Measurements from ENCODE around the gene ZFYVE9. TPM values are rescaled to one million over a fixed set of nuclear protein-coding genes. Genes with fewer than 3 reads are reported as not detected.

Gene ZFYVE9
- polyA plus RNA-seq, 1 donor from 2014 or later: 18.1 TPM

DNA sequence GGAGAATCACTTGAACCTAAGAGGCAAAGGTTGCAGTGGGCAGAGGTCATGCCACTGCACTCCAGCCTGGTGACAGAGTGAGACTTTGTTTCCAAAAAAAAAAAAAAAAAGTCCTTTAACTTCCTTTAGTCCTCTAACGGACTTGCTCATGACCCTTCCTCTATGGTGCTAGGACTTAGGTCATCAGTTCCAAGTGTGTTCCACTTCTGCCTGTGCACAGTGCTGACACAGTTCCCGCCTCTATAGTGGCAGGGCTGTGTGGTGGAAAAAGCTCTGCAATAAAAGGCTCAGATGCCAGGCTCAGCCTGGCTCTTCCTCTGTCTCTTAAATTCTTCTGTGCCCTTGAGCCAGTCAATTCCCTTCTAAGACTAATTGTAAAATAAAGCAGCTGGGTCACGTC is 202.1 kb downstream of the ZFYVE9 start:
- Histone ChIP-seq H3K4me2 (ENCODE audit: low read length) (no peak overlapping the region), H3F3A (ENCODE audit: insufficient read depth, low read length, poor library complexity, severe bottlenecking) (no peaks in the 10 kb centered on the region), H3K27me3 (ENCODE audit: insufficient read depth, low read depth, low read length) (no peaks in the 10 kb centered on the region), H2AFZ (ENCODE audit: low read depth, low read length) (no peak overlapping the region), H3K9me2 (ENCODE audit: insufficient read depth, low read length) (no peaks in the 10 kb centered on the region), H3K4me3 (ENCODE audit: low read length) (no peak overlapping the region), H3K79me2 (replicated peaks; ENCODE audit: insufficient read depth, low read length) (no peaks in the 10 kb centered on the region), H3K27ac (ENCODE audit: low read length) (no peak overlapping the region), H4K20me1 (ENCODE audit: insufficient read depth) (no peaks in the 10 kb centered on the region), H3K9me3 (ENCODE audit: low read length) (no peaks in the 10 kb centered on the region), H3K9ac (ENCODE audit: low read length) (no peak overlapping the region), H3K36me3 (ENCODE audit: insufficient read depth, low read length) (no peaks in the 10 kb centered on the region)
- TF ChIP-seq TAF1 (IDR thresholded peaks at IDR 0.05; ENCODE audit: low read depth) (no peak), REST (IDR thresholded peaks at IDR 0.05; ENCODE audit: borderline replicate concordance) (no peak), EZH2 (IDR thresholded peaks at IDR 0.05; ENCODE audit: borderline replicate concordance, insufficient read depth, low read length, poor library complexity, severe bottlenecking) (no peak), EP300 (conservative IDR thresholded peaks at IDR 0.05; ENCODE audit: poor library complexity, severe bottlenecking) (no peak), MXI1 (conservative IDR thresholded peaks at IDR 0.05; ENCODE audit: poor library complexity, severe bottlenecking) (no peak), POLR2AphosphoS5 (IDR thresholded peaks at IDR 0.05) (no peak), SMC3 (conservative IDR thresholded peaks at IDR 0.05; ENCODE audit: poor library complexity) (no peak), RAD21 (conservative IDR thresholded peaks at IDR 0.05) (no peak)
- TF ChIP-seq, protein P1, sequence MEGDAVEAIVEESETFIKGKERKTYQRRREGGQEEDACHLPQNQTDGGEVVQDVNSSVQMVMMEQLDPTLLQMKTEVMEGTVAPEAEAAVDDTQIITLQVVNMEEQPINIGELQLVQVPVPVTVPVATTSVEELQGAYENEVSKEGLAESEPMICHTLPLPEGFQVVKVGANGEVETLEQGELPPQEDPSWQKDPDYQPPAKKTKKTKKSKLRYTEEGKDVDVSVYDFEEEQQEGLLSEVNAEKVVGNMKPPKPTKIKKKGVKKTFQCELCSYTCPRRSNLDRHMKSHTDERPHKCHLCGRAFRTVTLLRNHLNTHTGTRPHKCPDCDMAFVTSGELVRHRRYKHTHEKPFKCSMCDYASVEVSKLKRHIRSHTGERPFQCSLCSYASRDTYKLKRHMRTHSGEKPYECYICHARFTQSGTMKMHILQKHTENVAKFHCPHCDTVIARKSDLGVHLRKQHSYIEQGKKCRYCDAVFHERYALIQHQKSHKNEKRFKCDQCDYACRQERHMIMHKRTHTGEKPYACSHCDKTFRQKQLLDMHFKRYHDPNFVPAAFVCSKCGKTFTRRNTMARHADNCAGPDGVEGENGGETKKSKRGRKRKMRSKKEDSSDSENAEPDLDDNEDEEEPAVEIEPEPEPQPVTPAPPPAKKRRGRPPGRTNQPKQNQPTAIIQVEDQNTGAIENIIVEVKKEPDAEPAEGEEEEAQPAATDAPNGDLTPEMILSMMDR (IDR thresholded peaks at IDR 0.05; ENCODE audit: poor library complexity, severe bottlenecking): no peak

- H3K79me2 ChIP-seq (replicated peaks; ENCODE audit: insufficient read depth, low read length): no peaks in the 10 kb centered on the region
- H3K27ac ChIP-seq (ENCODE audit: low read length): no peak overlapping the region
- no peaks in the 10 kb centered on the region for H4K20me1 ChIP-seq (ENCODE audit: insufficient read depth)
- H3K4me3 ChIP-seq (ENCODE audit: low read length): no peak overlapping the region
- no peaks in the 10 kb centered on the region for H3K36me3 ChIP-seq (ENCODE audit: insufficient read depth, low read length)
- H3K4me2 ChIP-seq (ENCODE audit: low read length): no peak overlapping the region
- no peak for TF ChIP-seq EP300 (conservative IDR thresholded peaks at IDR 0.05; ENCODE audit: poor library complexity, severe bottlenecking)
- TF ChIP-seq TAF1 (IDR thresholded peaks at IDR 0.05; ENCODE audit: low read depth): no peak
- TF ChIP-seq POLR2AphosphoS5 (IDR thresholded peaks at IDR 0.05): no peak
- TF ChIP-seq, protein P1 (IDR thresholded peaks at IDR 0.05; ENCODE audit: poor library complexity, severe bottlenecking): no peak
- no peak for TF ChIP-seq SMC3 (conservative IDR thresholded peaks at IDR 0.05; ENCODE audit: poor library complexity)
- TF ChIP-seq RAD21 (conservative IDR thresholded peaks at IDR 0.05): no peak
- no peak for TF ChIP-seq REST (IDR thresholded peaks at IDR 0.05; ENCODE audit: borderline replicate concordance)
- no peak for TF ChIP-seq EZH2 (IDR thresholded peaks at IDR 0.05; ENCODE audit: borderline replicate concordance, insufficient read depth, low read length, poor library complexity, severe bottlenecking)
- no peak for TF ChIP-seq MXI1 (conservative IDR thresholded peaks at IDR 0.05; ENCODE audit: poor library complexity, severe bottlenecking)
- no peak overlapping the region for H2AFZ ChIP-seq (ENCODE audit: low read depth, low read length)
- no peaks in the 10 kb centered on the region for H3K27me3 ChIP-seq (ENCODE audit: insufficient read depth, low read depth, low read length)
- no peaks in the 10 kb centered on the region for H3K9me3 ChIP-seq (ENCODE audit: low read length)
- no peaks in the 10 kb centered on the region for H3K9me2 ChIP-seq (ENCODE audit: insufficient read depth, low read length)
- no peak overlapping the region for H3K9ac ChIP-seq (ENCODE audit: low read length)
- H3F3A ChIP-seq (ENCODE audit: insufficient read depth, low read length, poor library complexity, severe bottlenecking): no peaks in the 10 kb centered on the region
Observed at GRCh38 chr1:52345252-52345651, 203.4 kb downstream of the ZFYVE9 start.
